CD4-positive, alpha-beta T cell treated with Interleukin-6 for 4 hours (primary cell): ENCODE data around the gene SAP30BP.
"Not testable (repeated sequence)": the region's sequence is repeated elsewhere in the genome, so short reads cannot be mapped to it uniquely, and the experiment has no call there.

Experiments
- DNase-seq: peaks from one replicate; pipeline ENCODE4 v3.0.0-alpha.2; 2020; ENCODE audit warnings: mixed read lengths

Gene SAP30BP

GRCh38 chr17:75634754-75635609, 32.2 kb upstream of the SAP30BP start:
- no peak for DNase-seq

GRCh38 chr17:75635610-75636202, 31.4 kb upstream of the SAP30BP start:
- no peak for DNase-seq

- no peak for DNase-seq
These were observed 30.6 kb upstream of the SAP30BP start for GRCh38 chr17:75636381-75637142.

- no peak for DNase-seq
These were observed 30.0 kb upstream of the SAP30BP start for GRCh38 chr17:75637143-75637538.

- no peak for DNase-seq
These were observed 29.6 kb upstream of the SAP30BP start for GRCh38 chr17:75637551-75637950.

GRCh38 chr17:75638039-75638438, 29.1 kb upstream of the SAP30BP start:
- DNase-seq, result not testable (repeated sequence)

GRCh38 chr17:75638893-75639292, 28.2 kb upstream of the SAP30BP start:
- no peak for DNase-seq

GRCh38 chr17:75639327-75639726, 27.8 kb upstream of the SAP30BP start:
- no peak for DNase-seq

GRCh38 chr17:75639771-75640555, 27.2 kb upstream of the SAP30BP start:
- no peak for DNase-seq

- DNase-seq, result no peak
These were observed 26.5 kb upstream of the SAP30BP start for GRCh38 chr17:75640556-75641119.

GRCh38 chr17:75641343-75641742, 25.8 kb upstream of the SAP30BP start:
- DNase-seq, result no peak

GRCh38 chr17:75642182-75642783, 24.9 kb upstream of the SAP30BP start:
- DNase-seq, result no peak

- no peak for DNase-seq
These were observed 24.1 kb upstream of the SAP30BP start for GRCh38 chr17:75642784-75643642.

- DNase-seq, result no peak
These were observed 23.5 kb upstream of the SAP30BP start for GRCh38 chr17:75643643-75644017.

- DNase-seq, result no peak
These were observed 21.6 kb upstream of the SAP30BP start for GRCh38 chr17:75645501-75645888.

- peak; percentile 14 for DNase-seq
These were observed 21.1 kb upstream of the SAP30BP start for GRCh38 chr17:75645889-75646637.

- DNase-seq, result no peak
These were observed 20.5 kb upstream of the SAP30BP start for GRCh38 chr17:75646638-75646992.

GRCh38 chr17:75647061-75647460, 20.1 kb upstream of the SAP30BP start:
- DNase-seq, result no peak

- DNase-seq, result no peak
These were observed 19.2 kb upstream of the SAP30BP start for GRCh38 chr17:75647921-75648320.

- no peak for DNase-seq
These were observed 17.5 kb upstream of the SAP30BP start for GRCh38 chr17:75649687-75650086.
